Thyroid gland (tissue), 4 donors: Measurements from ENCODE around the gene PDCD11.

Source experiments
- CTCF ChIP-seq, 6 experiments: fragments of 200-600 bp in 3 of 6; fragments of 450-650 bp in 3 of 6; sonication (generic) in 3 of 6; IDR thresholded peaks; one replicate each; pipeline ENCODE4 v1.5.1; 2016 to 2019; ENCODE audit warnings: antibody characterized with exemption in 6 of 6, mild to moderate bottlenecking in 2 of 6, inconsistent platforms in 1 of 6, moderate library complexity in 1 of 6
- POLR2A ChIP-seq, 2 donors: fragments of 450-650 bp; IDR thresholded peaks; one replicate each; pipeline ENCODE4 v1.6.1; 2017; ENCODE audit warnings: antibody characterized with exemption in 2 of 2, mild to moderate bottlenecking in 2 of 2, moderate library complexity in 1 of 2

DNA sequence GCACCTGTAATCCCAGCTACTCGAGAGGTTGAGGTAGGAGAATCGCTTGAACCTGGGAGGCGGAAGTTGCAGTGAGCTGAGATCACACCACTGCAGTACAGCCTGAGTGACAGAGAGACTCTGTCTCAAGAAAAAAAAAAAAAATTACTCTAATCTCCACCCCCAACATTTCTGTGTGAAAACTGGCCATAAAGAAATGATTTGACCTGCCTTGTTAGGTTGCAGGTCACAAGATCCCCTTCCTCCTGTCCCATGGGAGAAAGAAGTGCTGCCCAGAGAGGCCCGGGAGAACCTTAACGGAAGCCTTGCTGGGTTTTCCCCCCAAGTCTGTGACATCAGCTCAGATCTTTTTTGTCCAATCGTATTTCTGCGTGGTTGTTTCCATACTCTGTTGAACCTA, 71.0 kb downstream of the PDCD11 start:
- no peak for TF ChIP-seq CTCF (IDR thresholded peaks at IDR 0.05)
- no peak for TF ChIP-seq POLR2A (IDR thresholded peaks at IDR 0.05)
